Smooth muscle cell (in vitro differentiated cells): ENCODE measurements around the gene PSEN2. TPM values are rescaled to one million over a fixed set of nuclear protein-coding genes. Genes with fewer than 3 reads are reported as not detected.

Source experiments
- DNase-seq: peaks from one replicate; lab custom pipeline; 2025; ENCODE audit not compliant: unreplicated experiment; lab: John Stamatoyannopoulos, UW
- H2AFZ ChIP-seq: fragments of 200-600 bp; sonication (generic); 2 replicates; pipeline ENCODE4 v1.6.0; 2016; ENCODE audit warnings: antibody characterized with exemption, low read depth, mild to moderate bottlenecking
- H3F3A ChIP-seq: fragments of 200-600 bp; sonication (generic); 2 replicates; pipeline ENCODE4 v1.6.0; 2017; ENCODE audit warnings: antibody characterized with exemption, low read depth
- H3K27ac ChIP-seq: fragments of 200-600 bp; sonication (generic); 2 replicates; pipeline ENCODE4 v1.5.1; 2016; ENCODE audit warnings: low read depth, mild to moderate bottlenecking
- H3K27me3 ChIP-seq: fragments of 200-600 bp; sonication (generic); 2 replicates; pipeline ENCODE4 v1.6.1; 2016; ENCODE audit warnings: low read depth, mild to moderate bottlenecking
- H3K36me3 ChIP-seq: fragments of 200-600 bp; sonication (generic); 2 replicates; pipeline ENCODE4 v1.5.1; 2016; ENCODE audit warnings: low read depth
- H3K4me1 ChIP-seq: fragments of 200-600 bp; sonication (generic); 2 replicates; pipeline ENCODE4 v1.5.1; 2016; ENCODE audit warnings: low read depth
- H3K4me2 ChIP-seq: fragments of 200-600 bp; sonication (generic); 2 replicates; pipeline ENCODE4 v1.6.0; 2016; ENCODE audit warnings: mild to moderate bottlenecking
- H3K4me3 ChIP-seq: fragments of 200-600 bp; sonication (generic); 2 replicates; pipeline ENCODE4 v1.5.1; 2016; ENCODE audit warnings: mild to moderate bottlenecking
- H3K79me2 ChIP-seq: fragments of 200-600 bp; sonication (generic); 2 replicates; pipeline ENCODE4 v1.6.0; 2016; ENCODE audit warnings: low read depth, mild to moderate bottlenecking
- H3K9ac ChIP-seq: fragments of 200-600 bp; sonication (generic); 2 replicates; pipeline ENCODE4 v1.6.0; 2016; ENCODE audit warnings: low read depth
- H3K9me3 ChIP-seq: fragments of 200-600 bp; sonication (generic); replicated peaks from 2 replicates; pipeline ENCODE4 v1.5.1; 2016; ENCODE audit warnings: low read depth
- H4K20me1 ChIP-seq: fragments of 200-600 bp; sonication (generic); 2 replicates; pipeline ENCODE4 v1.6.0; 2016; ENCODE audit warnings: low read depth
- CTCF ChIP-seq: fragments of 200-600 bp; sonication (generic); IDR thresholded peaks from 2 replicates; pipeline ENCODE4 v1.5.1; 2017; ENCODE audit warnings: borderline replicate concordance, mild to moderate bottlenecking, antibody characterized with exemption; ENCODE audit not compliant: insufficient read depth, poor library complexity, severe bottlenecking
- WGBS: methylation state at CpG from one replicate; pipeline ENCODE4 v1.1.7; 2016; ENCODE audit warnings: low lambda C conversion rate; 5-methylcytosine and 5-hydroxymethylcytosine counted together
- polyA plus RNA-seq: library from polyadenylated mRNA; unstranded; fragments of >200 nt; fragmentation: Nextera tagmentation; extraction: Ambion mirVana; gene quantifications from 2 replicates; pipeline ENCODE4 v1.2.1, GENCODE V29; 2016
- total RNA-seq: library from RNA; depleted of rRNA; stranded (reverse); fragments of >200 nt; gene quantifications from 2 replicates; pipeline ENCODE4 v1.2.3, GENCODE V29; 2014

Gene PSEN2
- total and polyA plus RNA-seq, 2 experiments from 2014 or later, result 3.5 to 5.7 TPM

- H3K9ac ChIP-seq, result peak overlapping the region; percentile 58
- TF ChIP-seq CTCF, result no peak
- H4K20me1 ChIP-seq, result no peaks in the 10 kb centered on the region
- no peaks in the 10 kb centered on the region for H3K36me3 ChIP-seq
- H3K79me2 ChIP-seq, result no peaks in the 10 kb centered on the region
- H3F3A ChIP-seq, result peaks cover 5% of the 10 kb centered on the region
- peak overlapping the region; percentile 98 for H2AFZ ChIP-seq
- no peak for DNase-seq
- peaks cover 7% of the 10 kb centered on the region for H3K4me1 ChIP-seq
- no peaks in the 10 kb centered on the region for H3K27me3 ChIP-seq
- H3K4me3 ChIP-seq, result peak overlapping the region; percentile 59
- no peaks in the 10 kb centered on the region for H3K9me3 ChIP-seq
- under 1% methylated on average over 48 of the region's 51 CpGs for WGBS
- peak overlapping the region; percentile 76 for H3K27ac ChIP-seq
- H3K4me2 ChIP-seq, result peak overlapping the region; percentile 92
These were observed 69.1 kb downstream of the PSEN2 start for GRCh38 chr1:226939438-226940028.

GRCh38 chr1:226940029-226940805 is 69.8 kb downstream of the PSEN2 start, which contains the start of gene COQ8A:
TSS of gene COQ8A (plus strand) at chr1:226940294. CDS start at chr1:226961386, 21,092 bp downstream.
- Histone ChIP-seq H3K9ac (peak within 1 kb of the TSS; percentile 58), H2AFZ (peak within 1 kb of the TSS; percentile 98), H3F3A (peaks cover 5% of the 10 kb centered on the region), H3K4me3 (peak within 1 kb of the TSS; percentile 59), H3K27ac (peak within 1 kb of the TSS; percentile 76), H3K4me1 (peaks cover 7% of the 10 kb centered on the region), H3K4me2 (peak within 1 kb of the TSS; percentile 92), H3K27me3 (no peaks in the 10 kb centered on the region), H3K9me3 (no peaks in the 10 kb centered on the region), H3K79me2 (no peaks in the 10 kb centered on the region), H3K36me3 (no peaks in the 10 kb centered on the region), H4K20me1 (no peaks in the 10 kb centered on the region)
- TF ChIP-seq CTCF, result no peak
- 1% methylated on average over 66 of the region's 73 CpGs for WGBS
- DNase-seq, result peak; percentile 92

GRCh38 chr1:226940806-226941067 is 70.3 kb downstream of the PSEN2 start:
- H3K9ac ChIP-seq, result peak overlapping the region; percentile 19
- peak overlapping the region; percentile 92 for H2AFZ ChIP-seq
- DNase-seq, result no peak
- H3K4me3 ChIP-seq, result peak overlapping the region; percentile 58
- 64% methylated on average over 6 of the region's 6 CpGs for WGBS
- H4K20me1 ChIP-seq, result no peaks in the 10 kb centered on the region
- TF ChIP-seq CTCF, result no peak
- no peaks in the 10 kb centered on the region for H3K79me2 ChIP-seq
- no peaks in the 10 kb centered on the region for H3K27me3 ChIP-seq
- H3K36me3 ChIP-seq, result no peaks in the 10 kb centered on the region
- no peak overlapping the region for H3K27ac ChIP-seq
- peak overlapping the region; percentile 92 for H3K4me2 ChIP-seq
- H3F3A ChIP-seq, result peaks cover 5% of the 10 kb centered on the region
- H3K9me3 ChIP-seq, result no peaks in the 10 kb centered on the region
- peaks cover 7% of the 10 kb centered on the region for H3K4me1 ChIP-seq
